ENCODE measurements around the gene SOCS7.

The SOCS7 gene, protein sequence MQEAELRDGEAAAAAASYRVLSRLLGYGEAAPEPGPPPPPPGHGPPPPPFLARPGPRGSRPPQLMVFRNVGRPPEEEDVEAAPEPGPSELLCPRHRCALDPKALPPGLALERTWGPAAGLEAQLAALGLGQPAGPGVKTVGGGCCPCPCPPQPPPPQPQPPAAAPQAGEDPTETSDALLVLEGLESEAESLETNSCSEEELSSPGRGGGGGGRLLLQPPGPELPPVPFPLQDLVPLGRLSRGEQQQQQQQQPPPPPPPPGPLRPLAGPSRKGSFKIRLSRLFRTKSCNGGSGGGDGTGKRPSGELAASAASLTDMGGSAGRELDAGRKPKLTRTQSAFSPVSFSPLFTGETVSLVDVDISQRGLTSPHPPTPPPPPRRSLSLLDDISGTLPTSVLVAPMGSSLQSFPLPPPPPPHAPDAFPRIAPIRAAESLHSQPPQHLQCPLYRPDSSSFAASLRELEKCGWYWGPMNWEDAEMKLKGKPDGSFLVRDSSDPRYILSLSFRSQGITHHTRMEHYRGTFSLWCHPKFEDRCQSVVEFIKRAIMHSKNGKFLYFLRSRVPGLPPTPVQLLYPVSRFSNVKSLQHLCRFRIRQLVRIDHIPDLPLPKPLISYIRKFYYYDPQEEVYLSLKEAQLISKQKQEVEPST

GRCh38 chr17:38351412-38352222 is at the start of gene SOCS7:
TSS of gene SOCS7 (plus strand) at chr17:38351844. CDS start at chr17:38352053, 209 bp downstream.
- peak; percentile 71 for DNase-seq

- DNase-seq = no peak
These were observed 36.1 kb upstream of the SOCS7 start for GRCh38 chr17:38315497-38315896.

- no peak for DNase-seq
These were observed 34.6 kb upstream of the SOCS7 start for GRCh38 chr17:38317081-38317480.

DNA sequence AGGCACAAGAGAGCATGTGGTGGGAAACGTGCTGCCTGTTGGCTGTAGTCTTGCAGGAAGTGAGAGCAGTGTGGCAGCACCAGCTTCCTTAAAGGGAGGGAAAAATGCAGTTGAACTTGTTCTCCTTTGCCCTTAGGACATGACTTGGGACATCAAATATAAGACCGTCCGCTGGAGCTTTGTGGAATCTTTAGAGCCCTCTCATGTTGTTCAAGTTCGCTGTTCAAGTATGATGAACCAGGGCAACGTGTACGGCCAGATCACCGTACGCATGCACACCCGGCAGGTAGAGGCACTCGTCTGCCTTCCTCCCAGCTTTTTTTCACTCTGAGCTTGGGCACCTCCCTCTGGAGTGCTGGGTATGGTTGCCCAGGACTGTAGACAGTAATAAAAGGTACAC is 31.2 kb upstream of the SOCS7 start:
- no peak for DNase-seq

DNA sequence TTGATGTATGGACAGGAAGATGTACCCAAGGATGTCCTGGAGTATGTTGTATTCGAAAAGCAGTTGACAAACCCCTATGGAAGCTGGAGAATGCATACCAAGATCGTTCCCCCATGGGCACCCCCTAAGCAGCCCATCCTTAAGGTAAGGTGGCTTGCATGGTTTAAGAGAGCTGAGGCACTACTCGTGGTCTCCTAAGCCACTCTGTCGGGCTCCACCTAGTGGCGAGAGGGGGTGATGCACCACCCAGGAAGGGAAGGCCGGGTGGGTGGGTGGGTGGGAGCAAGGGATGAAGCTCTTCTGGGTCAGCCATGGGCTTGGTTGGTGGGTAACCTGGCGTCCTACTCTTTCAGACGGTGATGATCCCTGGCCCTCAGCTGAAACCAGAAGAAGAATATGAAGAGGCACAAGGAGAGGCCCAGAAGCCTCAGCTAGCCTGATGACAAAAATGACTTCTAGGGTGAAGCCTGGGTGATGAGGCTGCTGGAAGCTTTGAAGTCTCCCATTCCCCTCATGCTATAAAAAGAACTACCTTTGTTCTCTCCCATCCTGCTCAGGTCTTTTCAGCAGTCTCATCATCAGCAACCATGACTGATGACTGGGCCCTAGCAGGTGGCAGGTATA is 29.4 kb upstream of the SOCS7 start:
- DNase-seq = no peak

- no peak for DNase-seq
These were observed 28.7 kb upstream of the SOCS7 start for GRCh38 chr17:38322897-38323296.

DNA sequence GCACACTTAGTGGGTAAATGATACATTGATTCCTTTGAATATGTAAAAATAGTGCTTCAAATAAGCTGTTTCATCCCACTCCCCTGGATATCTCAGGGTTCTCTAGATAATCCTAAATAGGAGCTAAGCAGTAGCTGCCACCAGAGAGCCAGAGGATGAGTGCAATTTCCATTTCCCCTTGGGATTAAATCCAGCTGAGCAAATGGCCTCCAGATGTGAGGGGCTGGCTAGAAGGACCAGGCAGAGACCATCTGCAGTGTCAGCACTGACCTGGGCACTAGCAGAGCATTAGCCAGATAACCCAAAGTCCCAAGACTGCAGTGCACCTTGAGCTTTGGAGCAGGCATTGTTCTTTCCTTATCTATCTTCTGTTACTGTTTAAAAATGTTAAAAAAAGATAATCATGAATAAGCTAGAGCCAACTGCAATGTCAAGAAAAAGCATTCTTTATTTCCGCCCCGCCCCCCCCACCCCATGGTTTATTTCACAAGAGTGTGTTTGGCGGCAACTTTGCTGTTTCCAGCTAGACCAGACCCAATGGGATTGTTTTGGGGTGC is 27.4 kb upstream of the SOCS7 start:
- DNase-seq = no peak

- DNase-seq = no peak
These were observed 26.9 kb upstream of the SOCS7 start for GRCh38 chr17:38324772-38325171.

DNA sequence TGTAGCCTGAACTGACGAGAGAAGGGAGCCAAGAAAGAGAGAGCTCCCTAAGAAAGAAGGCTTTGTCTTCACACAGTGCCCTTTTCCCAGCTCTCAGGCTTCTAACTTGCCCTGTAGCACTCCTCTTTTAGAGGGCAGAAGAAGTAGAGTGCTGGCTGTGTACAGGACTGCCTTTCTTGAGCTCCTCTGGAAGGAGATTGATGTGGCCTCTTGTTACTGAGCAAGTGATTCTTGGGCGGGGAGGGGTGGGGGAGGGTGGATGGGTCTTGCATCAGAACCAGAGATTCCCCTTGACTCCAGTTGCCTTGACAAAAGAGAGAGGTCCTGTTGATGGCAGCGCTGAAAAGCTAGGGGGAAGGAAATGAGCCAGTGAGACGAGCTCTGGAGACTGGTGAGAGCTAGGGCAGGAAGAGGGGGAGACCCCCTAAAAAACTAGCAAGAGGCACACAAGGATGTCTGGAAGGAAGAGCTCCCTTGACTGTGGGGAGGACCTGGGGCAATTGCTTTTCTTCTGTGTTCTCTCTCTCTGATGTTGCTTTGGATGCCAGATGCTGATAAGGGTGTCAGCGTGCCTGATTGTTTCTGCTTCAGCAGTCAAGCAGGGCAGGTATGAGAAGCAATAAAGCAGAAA is 26.3 kb upstream of the SOCS7 start:
- no peak for DNase-seq

GRCh38 chr17:38326996-38327792 is 24.4 kb upstream of the SOCS7 start:
- DNase-seq = no peak

DNA sequence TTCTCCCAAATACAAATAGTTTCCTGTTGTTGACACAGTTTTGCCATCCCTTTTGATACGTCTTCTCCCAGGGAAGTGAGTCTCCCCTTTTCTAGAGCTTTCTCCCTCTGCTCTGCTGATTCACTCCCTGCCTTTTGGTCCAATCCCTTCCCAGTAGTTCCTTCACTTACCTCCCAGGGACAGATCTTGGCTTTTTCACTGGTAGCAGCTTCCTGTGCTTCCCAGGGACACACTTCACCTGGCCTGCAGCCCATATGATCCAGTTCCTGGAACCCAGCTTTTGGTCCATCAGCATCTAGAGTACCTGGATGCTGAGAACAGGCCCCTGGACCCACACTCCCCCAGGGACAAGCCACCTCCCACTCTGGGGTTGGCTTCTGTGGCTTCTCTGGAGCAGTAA is 23.7 kb upstream of the SOCS7 start:
- no peak for DNase-seq

DNA sequence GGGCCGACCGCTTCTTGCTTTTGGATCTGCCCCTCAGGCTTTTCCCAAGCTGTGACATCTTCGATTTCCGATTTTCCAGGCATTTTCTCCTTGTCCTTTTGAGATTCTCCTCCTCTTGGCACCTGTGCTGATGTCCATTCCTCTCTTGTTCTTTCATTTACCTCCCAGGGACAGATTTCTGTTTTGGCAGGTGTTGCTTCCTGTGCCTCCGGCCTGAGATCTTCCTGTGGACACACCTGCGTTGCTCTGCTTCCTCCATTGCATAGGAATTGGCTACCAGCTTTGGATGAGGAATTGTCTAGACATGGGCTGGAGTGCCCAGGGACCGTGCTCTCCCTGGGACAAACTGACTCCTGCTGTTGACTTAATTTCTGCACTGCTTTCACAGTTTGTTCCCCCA is 23.0 kb upstream of the SOCS7 start:
- no peak for DNase-seq

DNA sequence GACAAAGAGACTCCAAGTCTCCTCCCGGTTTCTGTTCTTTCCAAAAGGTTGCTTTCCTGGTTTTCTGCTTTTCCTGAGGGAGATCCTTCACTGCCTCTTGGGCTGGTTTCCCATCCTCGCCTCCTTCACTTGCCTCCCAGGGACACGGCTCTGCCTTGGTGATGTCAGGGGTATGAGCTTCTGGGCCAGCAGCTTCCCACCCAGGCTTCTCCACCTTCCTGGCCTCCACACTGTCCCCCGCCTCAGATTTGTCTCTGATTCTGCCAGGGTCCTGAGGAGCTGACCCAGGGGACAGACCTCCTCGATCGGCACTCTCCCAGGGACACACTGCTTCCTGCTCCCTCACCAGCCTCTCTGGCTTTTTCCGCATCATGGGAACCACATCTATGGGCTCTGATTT is 22.4 kb upstream of the SOCS7 start:
- no peak for DNase-seq

DNA sequence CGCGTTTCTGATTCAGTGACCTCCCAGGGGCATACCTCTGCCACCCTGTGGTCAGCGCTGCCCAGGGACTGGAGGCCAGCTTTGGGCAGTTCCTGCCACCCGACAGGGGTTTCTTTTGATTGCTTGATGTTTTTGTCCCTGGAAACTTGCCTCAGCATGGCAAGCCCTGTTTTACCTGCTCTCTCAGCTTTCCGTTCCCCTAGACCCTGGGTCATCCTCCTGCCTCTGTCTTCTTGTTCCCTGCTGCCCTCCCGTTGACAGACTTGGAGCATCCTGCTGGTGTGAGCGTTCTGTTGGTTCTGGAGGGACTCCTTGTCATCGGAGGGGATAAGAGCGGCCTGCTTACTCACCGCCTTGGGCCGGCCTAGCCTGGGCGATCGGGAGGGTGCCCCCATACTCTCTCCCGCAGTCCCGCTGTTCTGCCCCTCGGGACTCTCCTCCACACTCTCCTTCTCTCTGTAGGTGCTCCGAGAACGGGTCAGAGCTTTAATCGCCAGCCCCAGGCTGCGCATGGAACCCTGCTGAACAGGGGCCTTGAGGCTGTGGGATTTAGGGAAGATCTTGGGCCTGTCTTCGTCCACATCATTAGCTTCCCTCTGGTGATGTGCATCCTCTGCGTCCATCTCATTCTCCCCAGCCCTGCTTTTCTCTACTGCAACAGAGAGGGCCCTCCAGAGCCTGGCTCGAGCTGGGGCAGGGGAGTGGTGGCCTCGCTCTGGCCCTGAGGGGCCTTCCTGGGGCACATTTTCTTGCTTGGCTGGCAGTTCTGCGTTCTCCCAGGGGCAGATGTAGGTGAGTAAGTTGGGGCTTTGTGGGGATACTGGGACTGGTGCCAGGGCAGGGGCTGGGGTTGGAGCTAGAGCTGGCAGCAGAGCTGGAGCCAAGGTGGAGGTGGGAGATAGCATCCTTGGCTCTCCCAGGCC is 21.6 kb upstream of the SOCS7 start:
- DNase-seq = no peak

DNA sequence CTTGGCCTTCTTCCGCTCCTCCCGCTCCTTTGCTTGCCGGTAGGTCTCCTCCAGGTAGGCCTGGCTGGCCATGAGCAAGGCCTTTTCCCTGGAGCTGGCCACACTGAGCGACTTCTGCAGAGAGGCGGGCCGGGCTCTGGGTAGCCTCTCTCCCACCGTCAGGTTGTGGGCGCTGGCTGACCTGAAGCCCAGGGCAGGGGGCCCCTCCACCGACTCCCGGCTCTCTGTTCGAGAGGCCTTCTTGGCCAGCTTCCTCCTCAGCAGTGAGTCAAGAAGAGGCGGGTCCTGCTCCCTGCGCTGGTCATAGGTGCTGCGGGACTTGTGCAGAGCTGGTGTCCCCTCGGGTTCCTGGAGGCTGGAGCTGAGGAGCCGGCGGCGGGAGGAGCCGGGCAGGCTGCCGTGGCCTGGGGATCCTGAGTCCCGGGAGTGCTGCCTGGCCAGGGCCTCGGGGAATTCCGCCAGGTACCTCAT is 20.7 kb upstream of the SOCS7 start:
- no peak for DNase-seq

DNA sequence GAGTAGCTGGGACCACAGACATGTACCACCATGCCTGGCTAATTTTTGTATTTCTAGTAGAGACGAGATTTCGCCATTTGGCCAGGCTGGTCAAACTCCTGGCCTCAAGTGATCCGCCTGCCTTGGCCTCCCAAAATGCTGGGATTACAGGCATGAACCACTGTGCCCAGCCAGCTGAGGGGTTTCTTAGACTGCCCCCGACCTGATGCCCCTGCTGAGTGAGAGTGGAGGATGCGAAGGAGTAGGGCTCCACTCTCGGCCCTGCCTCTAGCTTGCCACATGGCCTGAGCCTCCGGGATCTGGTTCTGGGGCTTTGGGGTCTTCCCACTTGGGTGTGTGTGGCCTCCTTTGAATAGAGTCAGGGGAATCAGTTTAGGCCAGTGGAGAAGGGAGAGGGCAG is 18.9 kb upstream of the SOCS7 start:
- no peak for DNase-seq

- DNase-seq = no peak
These were observed 17.9 kb upstream of the SOCS7 start for GRCh38 chr17:38333635-38334295.

GRCh38 chr17:38334480-38335364 is 16.9 kb upstream of the SOCS7 start:
- no peak for DNase-seq

DNA sequence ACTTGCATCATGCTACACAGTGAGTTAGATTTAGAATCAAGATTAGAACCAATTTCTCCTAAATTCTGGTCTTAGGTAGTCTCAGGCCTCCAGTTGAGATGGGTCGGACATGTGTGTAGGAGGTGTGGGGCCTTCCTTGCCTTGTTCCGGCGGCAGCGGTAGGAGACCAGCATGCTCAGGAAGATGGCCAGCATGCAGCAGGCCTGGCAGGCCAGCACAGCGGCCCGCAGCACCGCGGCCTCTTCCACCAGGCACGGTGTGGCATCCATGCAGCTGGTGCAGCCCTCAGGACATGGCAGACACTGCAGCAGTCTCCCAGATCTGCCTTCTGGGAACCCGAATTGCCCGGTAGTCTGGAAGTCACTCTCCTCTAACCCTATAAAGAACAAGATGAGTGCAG is 14.8 kb upstream of the SOCS7 start:
- no peak for DNase-seq

Measured in DMS 273 treated with DMSO at 0.1 percent for 48 hours (cell line).